Measurements from ENCODE around the gene LECT2. TPM values are rescaled to one million over a fixed set of nuclear protein-coding genes. Genes with fewer than 3 reads are reported as not detected.

LECT2 gene
- total RNA-seq, 1 donor from 2014 or later: not detected

GRCh38 chr5:135999406-136000139 lies 44.8 kb upstream of the LECT2 start:
- H3K27ac Mint-ChIP-seq: no peak overlapping the region
- no peaks in the 10 kb centered on the region for H3K9me3 Mint-ChIP-seq
- TF ChIP-seq CTCF (IDR thresholded peaks at IDR 0.05; ENCODE audit: unreplicated experiment): no peak
- DNase-seq (ENCODE audit: low spot score in 2 of 2, unreplicated experiment in 2 of 2): no peak
- no peak overlapping the region for H3K4me3 Mint-ChIP-seq
- H3K27me3 Mint-ChIP-seq (ENCODE audit: low read depth): peaks cover 6% of the 10 kb centered on the region
- H3K36me3 Mint-ChIP-seq: no peaks in the 10 kb centered on the region
- peaks cover 42% of the 10 kb centered on the region for H3K4me1 Mint-ChIP-seq

GRCh38 chr5:135998889-135999288 lies 44.1 kb upstream of the LECT2 start:
- Mint-ChIP-seq H3K27ac (no peak overlapping the region), H3K27me3 (ENCODE audit: low read depth) (peaks cover 6% of the 10 kb centered on the region), H3K4me3 (no peak overlapping the region), H3K36me3 (no peaks in the 10 kb centered on the region), H3K9me3 (no peaks in the 10 kb centered on the region), H3K4me1 (peaks cover 43% of the 10 kb centered on the region)
- DNase-seq (ENCODE audit: low spot score in 2 of 2, unreplicated experiment in 2 of 2): no peak
- TF ChIP-seq CTCF (IDR thresholded peaks at IDR 0.05; ENCODE audit: unreplicated experiment): no peak

- peaks cover 54% of the 10 kb centered on the region for H3K4me1 Mint-ChIP-seq
- no peaks in the 10 kb centered on the region for H3K36me3 Mint-ChIP-seq
- DNase-seq (ENCODE audit: low spot score in 2 of 2, unreplicated experiment in 2 of 2): no peak
- peaks cover 6% of the 10 kb centered on the region for H3K27me3 Mint-ChIP-seq (ENCODE audit: low read depth)
- no peak overlapping the region for H3K4me3 Mint-ChIP-seq
- no peak overlapping the region for H3K27ac Mint-ChIP-seq
- no peaks in the 10 kb centered on the region for H3K9me3 Mint-ChIP-seq
- no peak for TF ChIP-seq CTCF (IDR thresholded peaks at IDR 0.05; ENCODE audit: unreplicated experiment)
Measured at GRCh38 chr5:135997673-135998335, 43.0 kb upstream of the LECT2 start.

GRCh38 chr5:135996611-135997010 lies 41.8 kb upstream of the LECT2 start:
- Mint-ChIP-seq H3K9me3 (no peaks in the 10 kb centered on the region), H3K27ac (no peak overlapping the region), H3K27me3 (ENCODE audit: low read depth) (peaks cover 6% of the 10 kb centered on the region), H3K4me1 (peaks cover 51% of the 10 kb centered on the region), H3K4me3 (no peak overlapping the region), H3K36me3 (no peaks in the 10 kb centered on the region)
- no peak for TF ChIP-seq CTCF (IDR thresholded peaks at IDR 0.05; ENCODE audit: unreplicated experiment)
- DNase-seq (ENCODE audit: low spot score in 2 of 2, unreplicated experiment in 2 of 2): no peak

GRCh38 chr5:135995976-135996375 lies 41.2 kb upstream of the LECT2 start:
- DNase-seq (ENCODE audit: low spot score in 2 of 2, unreplicated experiment in 2 of 2): no peak
- no peak for TF ChIP-seq CTCF (IDR thresholded peaks at IDR 0.05; ENCODE audit: unreplicated experiment)
- Mint-ChIP-seq H3K4me1 (peaks cover 49% of the 10 kb centered on the region), H3K27me3 (ENCODE audit: low read depth) (peaks cover 6% of the 10 kb centered on the region), H3K36me3 (no peaks in the 10 kb centered on the region), H3K9me3 (no peaks in the 10 kb centered on the region), H3K27ac (no peak overlapping the region), H3K4me3 (no peak overlapping the region)

Data from mesothelial cell of epicardium (in vitro differentiated cells).